NK-92 treated with Interleukin-12 subunit alpha and Interleukin-12 subunit beta, amount 100 ng/mL, for 24 hours (cell line): ENCODE measurements around the gene NIN.
"Not testable (repeated sequence)": the region's sequence is repeated elsewhere in the genome, so short reads cannot be mapped to it uniquely, and the experiment has no call there.

Experiments
- DNase-seq: peaks from one replicate; lab custom pipeline; 2025; lab: John Stamatoyannopoulos, UW

NIN gene

GRCh38 chr14:50718949-50719348, 112.0 kb downstream of the NIN start:
- DNase-seq = no peak

- no peak for DNase-seq
Measured at GRCh38 chr14:50717811-50718210, 113.2 kb downstream of the NIN start.

GRCh38 chr14:50714450-50715073, 116.4 kb downstream of the NIN start:
- no peak for DNase-seq

- DNase-seq = no peak
Measured at GRCh38 chr14:50711043-50711442, 119.9 kb downstream of the NIN start.

- DNase-seq = no peak
Measured at GRCh38 chr14:50705026-50705593, 125.9 kb downstream of the NIN start.

- DNase-seq = no peak
Measured at GRCh38 chr14:50704454-50705010, 126.4 kb downstream of the NIN start.

- DNase-seq = no peak
Measured at GRCh38 chr14:50697659-50698290, 133.2 kb downstream of the NIN start.

GRCh38 chr14:50694260-50694659, 136.7 kb downstream of the NIN start:
- DNase-seq = not testable (repeated sequence)

GRCh38 chr14:50688875-50689274, 142.1 kb downstream of the NIN start:
- no peak for DNase-seq

- no peak for DNase-seq
Measured at GRCh38 chr14:50679674-50680073, 151.3 kb downstream of the NIN start.

- DNase-seq = no peak
Measured at GRCh38 chr14:50678163-50678562, 152.8 kb downstream of the NIN start.

GRCh38 chr14:50677527-50678063, 153.4 kb downstream of the NIN start:
- no peak for DNase-seq

GRCh38 chr14:50676814-50677516, 154.0 kb downstream of the NIN start:
- no peak for DNase-seq

- DNase-seq = no peak
Measured at GRCh38 chr14:50675597-50675996, 155.4 kb downstream of the NIN start.

GRCh38 chr14:50670866-50671256, 160.1 kb downstream of the NIN start:
- no peak for DNase-seq

- DNase-seq = no peak
Measured at GRCh38 chr14:50670196-50670865, 160.6 kb downstream of the NIN start.
